ENCODE results near the gene GM2A.

DNA sequence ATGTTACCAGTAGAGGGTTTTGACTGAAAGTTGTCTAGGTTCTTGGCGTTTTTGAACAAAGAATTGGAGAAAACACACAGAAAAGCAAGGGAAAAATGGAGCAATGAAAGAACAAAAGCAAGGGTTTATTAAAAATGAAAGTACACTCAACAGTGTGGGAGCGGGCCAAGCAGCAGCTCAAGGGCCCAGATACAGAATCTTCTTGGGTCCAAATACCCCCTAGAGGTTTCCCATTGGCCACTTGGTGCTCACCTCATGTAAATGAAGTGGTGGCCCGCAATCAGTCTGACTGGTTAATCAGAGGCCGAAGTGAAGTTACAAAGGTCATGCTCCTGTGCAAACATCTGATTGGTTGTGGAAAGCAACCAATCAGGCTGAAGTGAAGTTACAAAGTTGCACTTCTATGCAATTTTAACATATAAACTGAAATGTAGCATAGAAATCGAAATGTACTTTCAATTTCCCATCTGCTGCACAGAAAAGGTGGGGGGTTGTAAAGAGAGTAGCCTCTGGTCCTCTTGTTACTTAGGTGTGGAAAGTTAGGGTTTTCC, 1.9 kb upstream of the GM2A start:
- TF ChIP-seq, protein P1, sequence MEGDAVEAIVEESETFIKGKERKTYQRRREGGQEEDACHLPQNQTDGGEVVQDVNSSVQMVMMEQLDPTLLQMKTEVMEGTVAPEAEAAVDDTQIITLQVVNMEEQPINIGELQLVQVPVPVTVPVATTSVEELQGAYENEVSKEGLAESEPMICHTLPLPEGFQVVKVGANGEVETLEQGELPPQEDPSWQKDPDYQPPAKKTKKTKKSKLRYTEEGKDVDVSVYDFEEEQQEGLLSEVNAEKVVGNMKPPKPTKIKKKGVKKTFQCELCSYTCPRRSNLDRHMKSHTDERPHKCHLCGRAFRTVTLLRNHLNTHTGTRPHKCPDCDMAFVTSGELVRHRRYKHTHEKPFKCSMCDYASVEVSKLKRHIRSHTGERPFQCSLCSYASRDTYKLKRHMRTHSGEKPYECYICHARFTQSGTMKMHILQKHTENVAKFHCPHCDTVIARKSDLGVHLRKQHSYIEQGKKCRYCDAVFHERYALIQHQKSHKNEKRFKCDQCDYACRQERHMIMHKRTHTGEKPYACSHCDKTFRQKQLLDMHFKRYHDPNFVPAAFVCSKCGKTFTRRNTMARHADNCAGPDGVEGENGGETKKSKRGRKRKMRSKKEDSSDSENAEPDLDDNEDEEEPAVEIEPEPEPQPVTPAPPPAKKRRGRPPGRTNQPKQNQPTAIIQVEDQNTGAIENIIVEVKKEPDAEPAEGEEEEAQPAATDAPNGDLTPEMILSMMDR (IDR thresholded peaks at IDR 0.05): no peak
- TF ChIP-seq POLR2A (IDR thresholded peaks at IDR 0.05): no peak

Data from esophagus squamous epithelium (tissue), 4 donors.